Mucosa of rectum (tissue), 2 donors: Measurements from ENCODE around the gene ISCA1.

Experiments
- H3K27ac ChIP-seq, 2 donors: one replicate each; pipeline ENCODE4 v1.7.0; 2013; ENCODE audit warnings: inconsistent platforms in 2 of 2, low read depth in 2 of 2, low read length in 2 of 2
- H3K27me3 ChIP-seq, 2 donors: one replicate each; pipeline ENCODE4 v1.7.0; 2013; ENCODE audit warnings: low read length in 2 of 2; ENCODE audit not compliant: control insufficient read depth in 2 of 2, insufficient read depth in 2 of 2
- H3K36me3 ChIP-seq, 2 donors: one replicate each; pipeline ENCODE4 v1.7.0; 2013; ENCODE audit warnings: low read length in 2 of 2; ENCODE audit not compliant: control insufficient read depth in 2 of 2, insufficient read depth in 2 of 2
- H3K4me1 ChIP-seq, 2 donors: one replicate each; pipeline ENCODE4 v1.7.0; 2013; ENCODE audit warnings: low read length in 2 of 2, mild to moderate bottlenecking in 1 of 2; ENCODE audit not compliant: control insufficient read depth in 2 of 2, insufficient read depth in 2 of 2
- H3K4me3 ChIP-seq, 2 donors: one replicate each; pipeline ENCODE4 v1.7.0; 2013; ENCODE audit warnings: low read length in 2 of 2
- H3K9ac ChIP-seq, 2 donors: one replicate each; pipeline ENCODE4 v1.7.0; 2013; ENCODE audit warnings: low read length in 2 of 2, low read depth in 1 of 2, mild to moderate bottlenecking in 1 of 2
- H3K9me3 ChIP-seq, 2 donors: one replicate each; pipeline ENCODE4 v1.7.0; 2013; ENCODE audit warnings: low read length in 2 of 2; ENCODE audit not compliant: control insufficient read depth in 2 of 2
- donor health status: healthy.
- donor health status: Normal muscosa, but diverticular disease.

ISCA1 gene

GRCh38 chr9:86287013-86287412 is 4.7 kb upstream of the ISCA1 start:
- Histone ChIP-seq H3K4me3 (no peak overlapping the region), H3K4me1 (peaks cover 5 to 7% of the 10 kb centered on the region in 2 donors), H3K27ac (no peak overlapping the region), H3K27me3 (no peaks in the 10 kb centered on the region), H3K36me3 (peaks cover 9% of the 10 kb centered on the region in 2 donors), H3K9ac (no peak overlapping the region), H3K9me3 (no peaks in the 10 kb centered on the region)

GRCh38 chr9:86286278-86286677 is 3.9 kb upstream of the ISCA1 start:
- Histone ChIP-seq H3K4me1 (peaks cover 8 to 9% of the 10 kb centered on the region in 2 donors), H3K27me3 (no peaks in the 10 kb centered on the region), H3K9ac (no peak overlapping the region), H3K27ac (no peak overlapping the region), H3K36me3 (peaks cover 9% of the 10 kb centered on the region in 2 donors), H3K4me3 (no peak overlapping the region), H3K9me3 (no peaks in the 10 kb centered on the region)

GRCh38 chr9:86285261-86285660 is 2.9 kb upstream of the ISCA1 start:
- no peaks in the 10 kb centered on the region for H3K27me3 ChIP-seq
- H3K4me3 ChIP-seq = no peak overlapping the region
- H3K9ac ChIP-seq = no peak overlapping the region
- H3K27ac ChIP-seq = no peak overlapping the region
- no peaks in the 10 kb centered on the region for H3K9me3 ChIP-seq
- H3K4me1 ChIP-seq = peaks cover 10 to 13% of the 10 kb centered on the region in 2 donors
- peaks cover 6 to 9% of the 10 kb centered on the region in 2 donors for H3K36me3 ChIP-seq

DNA sequence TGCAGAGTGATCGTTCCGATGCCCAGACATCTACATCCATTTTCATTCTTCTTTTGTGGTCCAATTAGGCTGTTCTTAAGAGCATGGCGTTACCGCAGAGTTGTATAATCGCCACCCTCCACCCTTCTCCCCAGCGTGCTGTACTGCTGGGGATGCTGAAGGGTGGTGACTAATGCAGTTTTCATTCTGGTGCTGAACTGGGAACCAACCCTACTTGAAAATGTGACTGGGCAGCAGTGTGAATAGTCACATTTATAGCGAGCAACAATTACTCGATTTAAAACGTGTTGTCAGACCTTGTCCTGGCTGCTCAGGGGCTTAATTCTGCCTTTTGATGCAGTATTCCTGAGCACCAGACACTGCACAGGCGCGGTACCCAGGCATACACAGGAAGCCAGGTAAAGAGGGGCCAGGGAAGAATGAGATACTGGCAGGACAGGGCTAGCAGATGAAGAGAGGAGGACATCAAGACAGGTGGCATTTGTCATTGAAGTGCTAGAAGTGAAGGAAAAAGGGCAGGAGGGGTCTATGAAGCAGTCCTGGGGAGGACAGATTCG is 719 bp upstream of the ISCA1 start:
- H3K36me3 ChIP-seq = peaks cover 2 to 14% of the 10 kb centered on the region in 2 donors
- peak overlapping the region; percentile 97 to 98 for H3K27ac ChIP-seq
- no peaks in the 10 kb centered on the region for H3K27me3 ChIP-seq
- no peaks in the 10 kb centered on the region for H3K9me3 ChIP-seq
- H3K9ac ChIP-seq = peak overlapping the region; percentile 88 to 96
- H3K4me3 ChIP-seq = peak overlapping the region; percentile 94 to 98
- H3K4me1 ChIP-seq = peaks cover 10 to 13% of the 10 kb centered on the region in 2 donors

DNA sequence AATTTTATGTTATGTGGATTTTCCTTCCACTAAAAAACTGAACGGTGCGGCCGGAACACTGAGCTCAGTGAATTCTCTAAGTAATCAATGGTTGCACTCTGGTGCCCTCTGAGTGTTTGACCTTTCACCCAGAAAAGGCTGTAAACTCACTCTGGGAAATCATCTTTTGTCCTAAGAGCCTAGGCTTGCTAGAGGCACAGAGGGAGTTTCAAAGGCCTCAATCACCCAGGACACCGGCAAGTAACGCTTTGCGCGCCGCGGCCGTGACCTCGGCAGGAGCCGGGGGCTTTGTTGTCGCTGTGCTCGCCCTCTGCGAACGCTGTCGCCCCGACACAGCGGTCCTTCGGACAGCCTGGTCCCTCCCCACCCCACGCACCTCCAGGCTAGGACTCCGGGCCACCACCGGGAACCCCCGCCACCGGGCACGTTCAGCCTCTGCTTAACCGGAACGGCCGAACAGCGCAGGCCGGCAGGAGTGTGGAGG is 703 bp downstream of the ISCA1 start:
- Histone ChIP-seq H3K9ac (peak overlapping the region; percentile 85 to 96), H3K4me3 (peak overlapping the region; percentile 94 to 98), H3K4me1 (peaks cover 10 to 13% of the 10 kb centered on the region in 2 donors)

GRCh38 chr9:86280580-86280979 is 1.8 kb downstream of the ISCA1 start:
- Histone ChIP-seq H3K4me3 (no peak overlapping the region), H3K9ac (no peak overlapping the region), H3K27me3 (no peaks in the 10 kb centered on the region), H3K27ac (no peak overlapping the region), H3K9me3 (no peaks in the 10 kb centered on the region), H3K4me1 (peaks cover 10 to 13% of the 10 kb centered on the region in 2 donors), H3K36me3 (peaks cover 2 to 11% of the 10 kb centered on the region in 2 donors)

More for the DNA sequence above, 703 bp downstream of the ISCA1 start:
- peak overlapping the region; percentile 97 to 98 for H3K27ac ChIP-seq
- no peaks in the 10 kb centered on the region for H3K9me3 ChIP-seq
- H3K27me3 ChIP-seq = no peaks in the 10 kb centered on the region
- peaks cover 0 to 11% of the 10 kb centered on the region in 2 donors for H3K36me3 ChIP-seq

- peaks cover 10 to 13% of the 10 kb centered on the region in 2 donors for H3K4me1 ChIP-seq
- H3K4me3 ChIP-seq = no peak overlapping the region
- H3K36me3 ChIP-seq = peaks cover 2 to 11% of the 10 kb centered on the region in 2 donors
- no peak overlapping the region for H3K27ac ChIP-seq
- no peaks in the 10 kb centered on the region for H3K27me3 ChIP-seq
- H3K9ac ChIP-seq = no peak overlapping the region
- no peaks in the 10 kb centered on the region for H3K9me3 ChIP-seq
These were observed 2.5 kb downstream of the ISCA1 start for GRCh38 chr9:86279839-86280238.

- Histone ChIP-seq H3K4me1 (peaks cover 6% of the 10 kb centered on the region in 2 donors), H3K9me3 (no peaks in the 10 kb centered on the region), H3K4me3 (no peak overlapping the region), H3K27ac (no peak overlapping the region), H3K27me3 (no peaks in the 10 kb centered on the region), H3K36me3 (peaks cover 13 to 20% of the 10 kb centered on the region in 2 donors), H3K9ac (no peak overlapping the region)
These were observed 5.3 kb downstream of the ISCA1 start for GRCh38 chr9:86277072-86277471.

DNA sequence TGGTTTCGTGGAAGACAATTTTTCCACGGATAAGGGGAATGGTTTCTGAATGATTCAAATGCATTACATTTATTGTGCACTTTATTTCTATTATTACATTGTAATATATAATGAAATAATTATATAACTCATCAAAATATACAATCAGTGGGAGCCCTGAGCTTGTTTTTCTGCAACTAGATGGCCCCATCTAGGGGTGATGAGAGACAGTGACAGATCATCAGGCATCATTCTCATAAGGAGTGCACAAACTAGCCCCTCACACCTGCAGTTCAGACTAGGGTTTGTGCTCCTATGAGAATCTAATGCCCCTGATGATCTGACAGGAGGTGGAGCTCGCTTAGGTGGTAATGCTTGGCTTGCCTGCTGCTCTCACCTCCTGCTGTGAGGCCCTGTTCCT is 6.4 kb downstream of the ISCA1 start:
- Histone ChIP-seq H3K4me3 (no peak overlapping the region), H3K9me3 (no peaks in the 10 kb centered on the region), H3K27ac (no peak overlapping the region), H3K9ac (no peak overlapping the region), H3K36me3 (peaks cover 20 to 28% of the 10 kb centered on the region in 2 donors), H3K27me3 (no peaks in the 10 kb centered on the region), H3K4me1 (peaks cover under 1 to 2% of the 10 kb centered on the region in 2 donors)

DNA sequence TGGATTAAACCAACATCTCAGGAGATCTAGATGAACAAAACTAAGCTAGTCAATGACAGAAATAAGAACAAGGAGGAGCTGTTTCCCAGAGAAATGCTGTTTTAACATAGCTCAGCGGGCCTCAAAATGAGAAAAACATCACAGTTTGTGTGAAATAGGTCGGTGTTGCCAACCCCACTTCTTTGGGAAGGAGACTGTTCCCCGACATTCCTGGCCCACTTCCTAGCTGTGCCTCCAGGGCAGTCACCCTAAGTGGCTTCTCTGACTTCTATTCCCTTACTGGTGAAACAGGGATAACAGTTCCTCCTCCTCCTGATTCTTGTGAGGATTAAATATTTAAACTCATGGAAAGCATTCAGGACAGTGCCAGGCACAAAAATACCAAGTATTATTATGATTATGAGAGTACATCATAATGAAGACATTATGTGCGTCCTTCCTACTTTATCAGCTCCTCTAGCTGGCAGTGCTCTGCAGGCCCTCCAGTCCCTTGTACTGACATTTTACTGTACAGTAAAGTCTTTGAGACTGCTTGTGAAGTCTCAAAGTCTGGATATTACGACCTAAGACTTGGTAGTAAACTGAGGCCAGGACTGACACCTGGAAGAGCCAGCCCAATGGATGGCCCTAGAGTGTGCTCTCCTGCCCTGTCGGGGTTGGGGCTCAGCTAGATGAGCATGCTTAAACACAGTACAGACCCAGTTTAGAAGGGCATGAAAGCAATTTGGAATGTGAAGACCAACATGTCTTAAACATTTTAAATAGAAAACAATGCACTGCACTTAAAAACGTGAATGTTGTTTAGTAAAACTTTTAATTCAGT is 7.3 kb downstream of the ISCA1 start:
- Histone ChIP-seq H3K36me3 (peaks cover 20 to 28% of the 10 kb centered on the region in 2 donors), H3K27me3 (no peaks in the 10 kb centered on the region), H3K4me1 (peaks cover 0 to 2% of the 10 kb centered on the region in 2 donors), H3K27ac (no peak overlapping the region), H3K9me3 (no peaks in the 10 kb centered on the region), H3K4me3 (no peak overlapping the region), H3K9ac (no peak overlapping the region)
